Lower lobe of right lung (tissue), 2 donors: ENCODE results near the gene PRKCH. TPM values are rescaled to one million over a fixed set of nuclear protein-coding genes. Genes with fewer than 3 reads are reported as not detected.

ENCODE experiments used
- ATAC-seq, 2 donors: fragments of 200-7000 bp; cut with Tn5 transposase; one replicate each; pipeline ENCODE4 v1.9.1; 2020 to 2022; ENCODE audit warnings: mild to moderate bottlenecking in 2 of 2, moderate library complexity in 2 of 2
- DNase-seq: peaks from one replicate; pipeline ENCODE4 v3.0.0-alpha.2; 2020
- H3K27ac ChIP-seq: fragments of 200-600 bp; one replicate; pipeline ENCODE4 v1.8.0; 2022
- H3K27me3 ChIP-seq: fragments of 200-600 bp; one replicate; pipeline ENCODE4 v1.8.0; 2022; ENCODE audit warnings: low read depth
- H3K36me3 ChIP-seq: fragments of 200-600 bp; one replicate; pipeline ENCODE4 v1.8.0; 2022; ENCODE audit warnings: mild to moderate bottlenecking
- H3K4me1 ChIP-seq: fragments of 200-600 bp; one replicate; pipeline ENCODE4 v1.8.0; 2022
- H3K4me3 ChIP-seq: fragments of 200-600 bp; one replicate; pipeline ENCODE4 v1.8.0; 2022; ENCODE audit warnings: mild to moderate bottlenecking
- H3K9me3 ChIP-seq: fragments of 200-600 bp; one replicate; pipeline ENCODE4 v1.8.0; 2022
- CTCF ChIP-seq: fragments of 200-600 bp; IDR thresholded peaks from one replicate; pipeline ENCODE4 v1.8.0; 2022; ENCODE audit warnings: antibody characterized with exemption, mild to moderate bottlenecking
- intact Hi-C: fragments of 100-400 bp; cut with DNase I; formaldehyde crosslinking; loops from one replicate; pipeline ENCODE4 v1.11.0; 2022
- total RNA-seq: library from RNA; stranded (reverse); fragmentation: NEBNext Ultra II Directional; extraction: Animal tissue kit (Norgen Biotek cat#: 25700); gene quantifications from one replicate; pipeline ENCODE4 v1.2.1, GENCODE V29; 2021
- donor health status: DM: no; HTN: yes; CAD: no; lungs with severe emphysema.

The PRKCH gene
- total RNA-seq, 1 donor from 2014 or later: 60.9 TPM

- intact Hi-C loops: no loop called here
- ATAC-seq: no peak
- Histone ChIP-seq H3K27me3 (no peaks in the 10 kb centered on the region), H3K27ac (peak overlapping the region; percentile 89), H3K36me3 (no peaks in the 10 kb centered on the region), H3K9me3 (no peaks in the 10 kb centered on the region), H3K4me1 (peaks cover 37% of the 10 kb centered on the region), H3K4me3 (peak overlapping the region; percentile 20)
- TF ChIP-seq CTCF: no peak
- DNase-seq: no peak
Measured at GRCh38 chr14:61326146-61326545, 4.8 kb downstream of the PRKCH start.

GRCh38 chr14:61326847-61327246, 5.5 kb downstream of the PRKCH start:
- no peaks in the 10 kb centered on the region for H3K27me3 ChIP-seq
- peaks cover 44% of the 10 kb centered on the region for H3K4me1 ChIP-seq
- peak; percentile 63 to 70 for ATAC-seq
- H3K9me3 ChIP-seq: no peaks in the 10 kb centered on the region
- no peak for TF ChIP-seq CTCF
- DNase-seq: peak; percentile 75
- H3K4me3 ChIP-seq: peak overlapping the region; percentile 20
- H3K27ac ChIP-seq: peak overlapping the region; percentile 89
- intact Hi-C loops: no loop called here
- no peaks in the 10 kb centered on the region for H3K36me3 ChIP-seq

GRCh38 chr14:61328626-61329262, 7.4 kb downstream of the PRKCH start:
- TF ChIP-seq CTCF: no peak
- intact Hi-C loops: no loop called here
- DNase-seq: no peak

GRCh38 chr14:61329478-61330051, 8.2 kb downstream of the PRKCH start:
- no peaks in the 10 kb centered on the region for H3K27me3 ChIP-seq
- DNase-seq: no peak
- intact Hi-C loops: no loop called here
- H3K4me1 ChIP-seq: peaks cover 41% of the 10 kb centered on the region
- TF ChIP-seq CTCF: no peak
- ATAC-seq: peak; percentile 47 to 60
- no peaks in the 10 kb centered on the region for H3K36me3 ChIP-seq
- no peak overlapping the region for H3K4me3 ChIP-seq
- H3K9me3 ChIP-seq: no peaks in the 10 kb centered on the region
- H3K27ac ChIP-seq: peak overlapping the region; percentile 89

More at GRCh38 chr14:61328626-61329262, 7.4 kb downstream of the PRKCH start:
- Histone ChIP-seq H3K27ac (peak overlapping the region; percentile 89), H3K9me3 (no peaks in the 10 kb centered on the region), H3K27me3 (no peaks in the 10 kb centered on the region), H3K4me1 (peaks cover 46% of the 10 kb centered on the region), H3K36me3 (no peaks in the 10 kb centered on the region), H3K4me3 (no peak overlapping the region)
- ATAC-seq: no peak

GRCh38 chr14:61330511-61330910, 9.1 kb downstream of the PRKCH start:
- Histone ChIP-seq H3K4me3 (no peak overlapping the region), H3K27me3 (no peaks in the 10 kb centered on the region), H3K36me3 (no peaks in the 10 kb centered on the region), H3K9me3 (no peaks in the 10 kb centered on the region), H3K27ac (peak overlapping the region; percentile 89), H3K4me1 (peaks cover 50% of the 10 kb centered on the region)
- no peak for TF ChIP-seq CTCF
- DNase-seq: no peak
- no peak for ATAC-seq
- intact Hi-C loops: no loop called here
